GM12878 (cell line): ENCODE data around the gene ARHGAP20. TPM values are rescaled to one million over a fixed set of nuclear protein-coding genes. Genes with fewer than 3 reads are reported as not detected.

Experiments
- ATAC-seq: fragments of 200-7000 bp; cut with Tn5 transposase; 3 replicates; pipeline ENCODE4 v1.9.1; 2020; ENCODE audit warnings: mild to moderate bottlenecking, moderate library complexity
- BruUV-seq: library from RNA; stranded (reverse); fragments of 400-500 nt; replicated peaks from 2 replicates; lab custom pipeline; 2021; lab: Mats Ljungman, UMichigan
- CTCF ChIA-PET: fragments of 300-600 bp; sonication (Branson Sonifier 250); formaldehyde crosslinking; extraction: SDS; loops from one replicate; lab custom pipeline; 2021; ENCODE audit warnings: inconsistent platforms; lab: Yijun Ruan, JAX
- POLR2A ChIA-PET: fragments of 350-600 bp; formaldehyde crosslinking; extraction: SDS; loops from one replicate; lab custom pipeline; 2021; ENCODE audit warnings: inconsistent platforms; lab: Charles Lee
- RAD21 ChIA-PET: fragments of 300-600 bp; sonication (Branson Sonifier 250); formaldehyde crosslinking; loops from one replicate; lab custom pipeline; 2023; ENCODE audit warnings: antibody characterized with exemption; ENCODE audit not compliant: unreplicated experiment; lab: Charles Lee
- SMC1A ChIA-PET: fragments of 300-600 bp; sonication (Branson Sonifier 250); formaldehyde crosslinking; loops from one replicate; lab custom pipeline; 2023; ENCODE audit not compliant: unreplicated experiment, uncharacterized antibody; lab: Charles Lee
- DNase-seq: peaks from one replicate; pipeline ENCODE4 v3.0.0-alpha.2; 2011; ENCODE audit warnings: low read depth, low spot score
- FAIRE-seq: peaks from 3 replicates; lab custom pipeline; 2011; peaks lifted over from hg19 to GRCh38; lab: Jason Lieb, UNC
- H2AFZ ChIP-seq: 2 replicates; pipeline ENCODE4 v1.6.0; 2011; ENCODE audit warnings: low read depth, low read length, control low read depth; ENCODE audit not compliant: control insufficient read depth
- H3K27ac ChIP-seq: 2 replicates; pipeline ENCODE4 v1.5.1; 2011; ENCODE audit warnings: control low read depth; ENCODE audit not compliant: control insufficient read depth, insufficient read depth
- H3K27me3 ChIP-seq, 2 experiments: replicated peaks in 1 of 2; 2 replicates each; pipeline versions ENCODE4 v1.6.0 to v1.6.1; 2011; ENCODE audit warnings: low read length in 1 of 2; ENCODE audit not compliant: control insufficient read depth in 2 of 2, insufficient read depth in 2 of 2
- H3K36me3 ChIP-seq, 2 experiments: 2 replicates each; pipeline ENCODE4 v1.5.1; 2011; ENCODE audit warnings: low read length in 1 of 2; ENCODE audit not compliant: control insufficient read depth in 2 of 2, insufficient read depth in 2 of 2
- H3K4me1 ChIP-seq: 2 replicates; pipeline ENCODE4 v1.6.1; 2011; ENCODE audit warnings: mild to moderate bottlenecking, low read length, moderate library complexity, mixed read lengths; ENCODE audit not compliant: control insufficient read depth, insufficient read depth
- H3K4me2 ChIP-seq: 2 replicates; pipeline ENCODE4 v1.6.0; 2011; ENCODE audit warnings: control low read depth; ENCODE audit not compliant: control insufficient read depth, insufficient read depth
- H3K4me3 ChIP-seq: fragments of 200-600 bp; sonication (generic); 2 replicates; pipeline ENCODE4 v1.5.1; 2016
- H3K79me2 ChIP-seq: 2 replicates; pipeline ENCODE4 v1.6.0; 2011; ENCODE audit warnings: low read length; ENCODE audit not compliant: control insufficient read depth, insufficient read depth
- H3K9ac ChIP-seq: 2 replicates; pipeline ENCODE4 v1.8.0; 2011; ENCODE audit warnings: low read length, control low read depth, mixed read lengths; ENCODE audit not compliant: control insufficient read depth, insufficient read depth
- H3K9me3 ChIP-seq: replicated peaks from 3 replicates; pipeline ENCODE4 v1.5.1; 2011; ENCODE audit warnings: mild to moderate bottlenecking, low read length; ENCODE audit not compliant: control insufficient read depth, insufficient read depth
- H4K20me1 ChIP-seq: 2 replicates; pipeline ENCODE4 v1.6.0; 2011; ENCODE audit not compliant: control insufficient read depth, insufficient read depth
- ATF7 ChIP-seq: fragments of 450-650 bp; IDR thresholded peaks from 2 replicates; pipeline ENCODE4 v1.6.1; 2016; ENCODE audit warnings: low read depth, mild to moderate bottlenecking
- BACH1 ChIP-seq: fragments of 450-650 bp; IDR thresholded peaks from 2 replicates; pipeline ENCODE4 v1.6.1; 2017; ENCODE audit warnings: mild to moderate bottlenecking, borderline replicate concordance
- BCL3 ChIP-seq: IDR thresholded peaks from 2 replicates; pipeline ENCODE4 v1.6.1; 2011; ENCODE audit warnings: borderline replicate concordance, low read depth, mild to moderate bottlenecking, moderate library complexity, low read length; ENCODE audit not compliant: insufficient read depth, poor library complexity, severe bottlenecking
- CBFB ChIP-seq: IDR thresholded peaks from 2 replicates; pipeline ENCODE4 v1.6.1; 2016; ENCODE audit warnings: antibody characterized with exemption, low read depth
- CHD4 ChIP-seq: fragments of 200-600 bp; sonication (generic); IDR thresholded peaks from 2 replicates; pipeline ENCODE4 v1.6.1; 2016; ENCODE audit warnings: mild to moderate bottlenecking
- CREB1 ChIP-seq: IDR thresholded peaks from 2 replicates; pipeline ENCODE4 v1.6.1; 2012; ENCODE audit warnings: low read depth, mild to moderate bottlenecking, inconsistent platforms
- CTCF ChIP-seq, 3 experiments: IDR thresholded peaks in 2 of 3; conservative IDR thresholded peaks in 1 of 3; 2 replicates each; pipeline ENCODE4 v1.5.1; 2011; ENCODE audit warnings: low read depth in 3 of 3, low read length in 3 of 3, mild to moderate bottlenecking in 3 of 3, control low read depth in 2 of 3, moderate library complexity in 2 of 3, inconsistent platforms in 1 of 3, mixed read lengths in 1 of 3; ENCODE audit not compliant: control insufficient read depth in 2 of 3, insufficient read depth in 1 of 3; ENCODE audit errors: extremely low read depth in 1 of 3
- CUX1 ChIP-seq: IDR thresholded peaks from 2 replicates; pipeline ENCODE4 v1.6.1; 2012; ENCODE audit warnings: improper control_type of control experiment, low read depth, low read length; ENCODE audit not compliant: insufficient replicate concordance
- EP300 ChIP-seq, 2 experiments: fragments of 150-350 bp in 1 of 2; IDR thresholded peaks; 2 replicates each; pipeline ENCODE4 v1.6.1; 2011 to 2012; ENCODE audit warnings: low read depth in 2 of 2, low read length in 2 of 2, borderline replicate concordance in 1 of 2, improper control_type of control experiment in 1 of 2, inconsistent platforms in 1 of 2; ENCODE audit not compliant: control insufficient read depth in 1 of 2
- ESRRA ChIP-seq: IDR thresholded peaks from 2 replicates; pipeline ENCODE4 v1.6.1; 2012; ENCODE audit warnings: mild to moderate bottlenecking, low read length, improper control_type of control experiment
- KLF5 ChIP-seq: fragments of 450-650 bp; IDR thresholded peaks from 2 replicates; pipeline ENCODE4 v1.6.1; 2014; ENCODE audit warnings: mild to moderate bottlenecking; ENCODE audit not compliant: partially characterized antibody
- MAX ChIP-seq: IDR thresholded peaks from 2 replicates; pipeline ENCODE4 v1.6.1; 2012; ENCODE audit warnings: low read depth, low read length, improper control_type of control experiment
- NFXL1 ChIP-seq: fragments of 450-650 bp; IDR thresholded peaks from 2 replicates; pipeline ENCODE4 v1.6.1; 2017; ENCODE audit warnings: antibody characterized with exemption, mild to moderate bottlenecking, borderline replicate concordance
- WGBS: methylation state at CpG from one replicate; pipeline ENCODE4 v1.1.6; 2016; ENCODE audit warnings: low lambda C conversion rate; ENCODE audit not compliant: insufficient replicate concordance, insufficient coverage; ENCODE audit errors: missing lambda C conversion rate; 5-methylcytosine and 5-hydroxymethylcytosine counted together
- in situ Hi-C: fragments of 300-500 bp; cut with MboI; formaldehyde crosslinking; loops from 9 replicates; pipeline ENCODE4 v1.14.3; 2018; ENCODE audit warnings: mixed read lengths
- intact Hi-C: fragments of 100-400 bp; cut with micrococcal nuclease; formaldehyde crosslinking; loops from one replicate; pipeline ENCODE4 v1.14.2; 2022; ENCODE audit not compliant: unreplicated experiment
- polyA plus RNA-seq, 11 experiments: library from polyadenylated mRNA; depleted of rRNA in 4 of 11; unstranded in 6 of 11; stranded (reverse) in 5 of 11; fragments of >200 nt; fragmentation: Nextera tagmentation in 4 of 11; fragmentation: Illumina TruSeq in 1 of 11; extraction: Ambion mirVana in 4 of 11; extraction: Trizol in 1 of 11; gene quantifications; 1 replicate in 1 of 11; 2 replicates in 10 of 11; pipeline versions ENCODE4 v1.2.1 to v1.2.3, GENCODE V29; 2011 to 2016; ENCODE audit warnings: inconsistent platforms in 2 of 11, missing spikeins in 2 of 11, low read depth in 1 of 11
- total RNA-seq, 4 experiments: library from RNA; depleted of rRNA in 3 of 4; stranded (reverse); fragments of >200 nt in 3 of 4; fragmentation: Illumina TruSeq in 1 of 4; extraction: Trizol in 1 of 4; gene quantifications; 2 replicates each; pipeline versions ENCODE4 v1.2.1 to v1.2.3, GENCODE V29; 2013 to 2021

The ARHGAP20 gene
- total and polyA plus RNA-seq, 10 of the 15 experiments (the other 5 are each of a cell fraction or from before 2014, with no cell fraction given): 0.01 TPM; not detected in 9

GRCh38 chr11:110654456-110654855 lies 57.8 kb downstream of the ARHGAP20 start:
- BruUV-seq: no TSS peak
- ATAC-seq (no peak), DNase-seq (no peak), FAIRE-seq (no peak)
- SMC1A ChIA-PET: no interaction called here
- Histone ChIP-seq H2AFZ (no peak overlapping the region), H3K27ac (no peak overlapping the region), H3K36me3 (no peaks in the 10 kb centered on the region), H3K9me3 (no peaks in the 10 kb centered on the region), H3K4me1 (no peaks in the 10 kb centered on the region), H3K4me3 (no peak overlapping the region), H4K20me1 (no peaks in the 10 kb centered on the region), H3K9ac (no peak overlapping the region), H3K4me2 (no peak overlapping the region), H3K79me2 (no peaks in the 10 kb centered on the region), H3K27me3 (no peaks in the 10 kb centered on the region)
- intact Hi-C loops: no loop called here
- WGBS: 18% methylated on average over 3 of the region's 3 CpGs
- CTCF ChIA-PET: no interaction called here
- RAD21 ChIA-PET: no interaction called here
- in situ Hi-C loops: no loop called here
- POLR2A ChIA-PET: no interaction called here
- no peak for TF ChIP-seq CUX1
- no peak for TF ChIP-seq CBFB
- no peak for TF ChIP-seq ATF7
- no peak for TF ChIP-seq BCL3
- no peak for TF ChIP-seq CTCF (IDR thresholded peaks at IDR 0.05 in 2 of 3, conservative IDR thresholded peaks at IDR 0.05 in 1 of 3; ENCODE audit: control insufficient read depth in 2 of 3, extremely low read depth in 1 of 3, insufficient read depth in 1 of 3, low read depth in 3 of 3, low read length in 3 of 3)
- TF ChIP-seq NFXL1: no peak
- no peak for TF ChIP-seq KLF5
- TF ChIP-seq EP300 (IDR thresholded peaks at IDR 0.05; ENCODE audit: borderline replicate concordance in 1 of 2, control insufficient read depth in 1 of 2, low read depth in 2 of 2, low read length in 2 of 2): no peak
- no peak for TF ChIP-seq MAX
- TF ChIP-seq CREB1: no peak
- no peak for TF ChIP-seq ESRRA
- TF ChIP-seq BACH1: no peak
- TF ChIP-seq CHD4: no peak
